ENCODE results near the gene TP53TG3E.
"Not testable (repeated sequence)": the region's sequence is repeated elsewhere in the genome, so short reads cannot be mapped to it uniquely, and the experiment has no call there.

TP53TG3E gene

GRCh38 chr16:33304006-33304405 is at the start of gene TP53TG3E:
Gene TP53TG3E (plus strand): TSS chr16:33304306. CDS start chr16:33304374, 68 bp downstream.
- DNase-seq = not testable (repeated sequence)

- not testable (repeated sequence) for DNase-seq
These were observed 32.3 kb downstream of the TP53TG3E start for GRCh38 chr16:33336226-33337012.

DNA sequence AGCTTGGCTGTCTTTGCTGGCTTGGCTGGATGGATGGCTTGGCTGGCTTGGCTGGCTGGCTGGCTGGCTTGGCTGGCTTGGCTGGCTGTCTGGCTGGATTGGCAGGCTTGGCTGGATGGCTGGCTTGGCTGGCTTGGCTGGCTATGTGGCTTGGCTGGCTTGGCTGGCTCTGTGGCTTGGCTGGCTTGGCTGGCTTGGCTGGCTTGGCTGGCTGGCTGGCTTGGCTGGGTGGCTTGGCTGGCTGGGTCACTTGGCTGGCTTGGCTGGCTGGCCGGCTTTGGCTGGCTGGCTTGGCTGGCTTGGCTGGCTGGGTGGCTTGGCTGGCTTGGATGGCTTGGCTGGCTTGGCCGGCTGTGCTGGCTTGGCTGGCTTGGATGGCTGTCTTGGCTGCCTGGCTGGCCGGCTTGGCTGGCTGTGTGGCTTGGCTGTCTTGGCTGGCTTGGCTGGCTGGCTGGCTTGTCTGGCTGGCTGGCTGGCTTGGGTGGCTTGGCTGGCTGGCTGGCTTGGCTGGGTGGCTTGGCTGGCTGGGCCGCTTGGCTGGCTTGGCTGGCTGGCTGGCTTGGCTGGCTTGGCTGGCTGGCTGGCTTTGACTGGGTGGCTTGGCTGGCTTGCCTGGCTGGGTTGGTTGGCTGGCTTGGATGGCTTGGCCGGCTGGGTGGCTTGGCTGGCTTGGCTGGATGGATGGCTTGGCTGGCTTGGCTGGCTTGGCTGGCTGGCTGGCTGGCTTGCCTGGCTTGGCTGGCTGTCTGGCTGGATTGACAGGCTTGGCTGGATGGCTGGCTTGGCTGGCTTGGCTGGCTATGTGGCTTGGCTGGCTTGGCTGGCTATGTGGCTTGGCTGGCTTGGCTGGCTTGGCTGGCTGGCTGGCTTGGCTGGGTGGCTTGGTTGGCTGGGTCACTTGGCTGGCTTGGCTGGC is 33.8 kb downstream of the TP53TG3E start:
- not testable (repeated sequence) for DNase-seq

GRCh38 chr16:33338543-33338951 is 34.4 kb downstream of the TP53TG3E start:
- not testable (repeated sequence) for DNase-seq

- DNase-seq = not testable (repeated sequence)
These were observed 35.3 kb downstream of the TP53TG3E start for GRCh38 chr16:33339093-33340061.
